ENCODE data around the gene INTS6.
A peak's percentile ranks its signal among the peaks of the same experiment; 100 is the strongest.

INTS6 gene

GRCh38 chr13:51452361-51453206, at the start of gene INTS6:
Gene INTS6 (minus strand): TSS chr13:51453036. CDS start chr13:51452525, 511 bp downstream.
- H3K27ac ChIP-seq, result peak within 1 kb of the TSS; percentile 98 to 100
- no peaks in the 10 kb centered on the region for H3K27me3 ChIP-seq
- peaks cover 0 to 32% (median 11%) of the 10 kb centered on the region in 4 donors for H3K4me1 ChIP-seq
- H3K36me3 ChIP-seq, result peaks cover 14 to 26% (median 16%) of the 10 kb centered on the region in 3 donors
- no peaks in the 10 kb centered on the region for H3K9me3 ChIP-seq
- DNase-seq, result peak; percentile 100
- H3K4me3 ChIP-seq, result peak within 1 kb of the TSS; percentile 85 to 97
- intact Hi-C loops (cut with DNase I; ENCODE audit: low total_unique reads), result loop anchor here (2.0 to 10.0 kb wide), 5 partner anchors 132 to 1202 kb away; partner anchors contain the start of genes ALG11, ATP7B, SUGT1 and WDFY2
- TF ChIP-seq CTCF (IDR thresholded peaks at IDR 0.05), result no peak

GRCh38 chr13:51502153-51502651, 49.4 kb upstream of the INTS6 start:
- H3K27ac ChIP-seq, result no peak overlapping the region
- no peak overlapping the region for H3K4me3 ChIP-seq
- intact Hi-C loops (cut with DNase I; ENCODE audit: low total_unique reads), result no loop called here
- no peak for DNase-seq
- H3K9me3 ChIP-seq, result no peaks in the 10 kb centered on the region
- TF ChIP-seq CTCF (IDR thresholded peaks at IDR 0.05), result no peak
- peaks cover 0 to 16% (median 5%) of the 10 kb centered on the region in 4 donors for H3K4me1 ChIP-seq
- no peaks in the 10 kb centered on the region for H3K27me3 ChIP-seq
- H3K36me3 ChIP-seq, result no peaks in the 10 kb centered on the region

- Histone ChIP-seq H3K27ac (no peak overlapping the region), H3K4me1 (peaks cover 0 to 16% (median 5%) of the 10 kb centered on the region in 4 donors), H3K4me3 (no peak overlapping the region), H3K9me3 (no peaks in the 10 kb centered on the region), H3K36me3 (no peaks in the 10 kb centered on the region), H3K27me3 (no peaks in the 10 kb centered on the region)
- TF ChIP-seq CTCF (IDR thresholded peaks at IDR 0.05), result no peak
- DNase-seq, result no peak
- intact Hi-C loops (cut with DNase I; ENCODE audit: low total_unique reads), result no loop called here
Observed at GRCh38 chr13:51501592-51502152, 48.8 kb upstream of the INTS6 start.

- no peaks in the 10 kb centered on the region for H3K9me3 ChIP-seq
- no peaks in the 10 kb centered on the region for H3K27me3 ChIP-seq
- intact Hi-C loops (cut with DNase I; ENCODE audit: low total_unique reads), result no loop called here
- H3K36me3 ChIP-seq, result no peaks in the 10 kb centered on the region
- no peak for TF ChIP-seq CTCF (IDR thresholded peaks at IDR 0.05)
- no peak for DNase-seq
- no peak overlapping the region for H3K27ac ChIP-seq
- H3K4me1 ChIP-seq, result peaks cover 0 to 16% (median 5%) of the 10 kb centered on the region in 4 donors
- H3K4me3 ChIP-seq, result no peak overlapping the region
Observed at GRCh38 chr13:51501096-51501495, 48.3 kb upstream of the INTS6 start.

GRCh38 chr13:51500687-51501086, 47.9 kb upstream of the INTS6 start:
- intact Hi-C loops (cut with DNase I; ENCODE audit: low total_unique reads), result no loop called here
- no peak overlapping the region for H3K27ac ChIP-seq
- H3K27me3 ChIP-seq, result no peaks in the 10 kb centered on the region
- H3K36me3 ChIP-seq, result no peaks in the 10 kb centered on the region
- peaks cover 0 to 16% (median 5%) of the 10 kb centered on the region in 4 donors for H3K4me1 ChIP-seq
- no peak for DNase-seq
- no peak overlapping the region for H3K4me3 ChIP-seq
- no peak for TF ChIP-seq CTCF (IDR thresholded peaks at IDR 0.05)
- H3K9me3 ChIP-seq, result no peaks in the 10 kb centered on the region

Data from tibial artery (tissue), 4 donors.